ENCODE measurements around the gene GBGT1.

- TF ChIP-seq POLR2AphosphoS5 (IDR thresholded peaks at IDR 0.05), result no peak
- TF ChIP-seq, protein P1, sequence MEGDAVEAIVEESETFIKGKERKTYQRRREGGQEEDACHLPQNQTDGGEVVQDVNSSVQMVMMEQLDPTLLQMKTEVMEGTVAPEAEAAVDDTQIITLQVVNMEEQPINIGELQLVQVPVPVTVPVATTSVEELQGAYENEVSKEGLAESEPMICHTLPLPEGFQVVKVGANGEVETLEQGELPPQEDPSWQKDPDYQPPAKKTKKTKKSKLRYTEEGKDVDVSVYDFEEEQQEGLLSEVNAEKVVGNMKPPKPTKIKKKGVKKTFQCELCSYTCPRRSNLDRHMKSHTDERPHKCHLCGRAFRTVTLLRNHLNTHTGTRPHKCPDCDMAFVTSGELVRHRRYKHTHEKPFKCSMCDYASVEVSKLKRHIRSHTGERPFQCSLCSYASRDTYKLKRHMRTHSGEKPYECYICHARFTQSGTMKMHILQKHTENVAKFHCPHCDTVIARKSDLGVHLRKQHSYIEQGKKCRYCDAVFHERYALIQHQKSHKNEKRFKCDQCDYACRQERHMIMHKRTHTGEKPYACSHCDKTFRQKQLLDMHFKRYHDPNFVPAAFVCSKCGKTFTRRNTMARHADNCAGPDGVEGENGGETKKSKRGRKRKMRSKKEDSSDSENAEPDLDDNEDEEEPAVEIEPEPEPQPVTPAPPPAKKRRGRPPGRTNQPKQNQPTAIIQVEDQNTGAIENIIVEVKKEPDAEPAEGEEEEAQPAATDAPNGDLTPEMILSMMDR (IDR thresholded peaks at IDR 0.05), result no peak
These were observed 25.1 kb upstream of the GBGT1 start for GRCh38 chr9:133188843-133189180.

Data from breast epithelium (tissue), 3 donors.